ENCODE measurements around the gene AMH. TPM values are rescaled to one million over a fixed set of nuclear protein-coding genes. Genes with fewer than 3 reads are reported as not detected.

The AMH gene
- total RNA-seq, 6 donors from 2014 or later, result 1.1 to 6.3 (median 3.2) TPM

- 37 to 47% methylated on average over 40 to 42 of the region's 43 CpGs for WGBS, 2 donors
- TF ChIP-seq CTCF (IDR thresholded peaks at IDR 0.05) (no peak), POLR2A (IDR thresholded peaks at IDR 0.05) (peak in 1 of 4 donors; percentile 3)
- DNase-seq (no peak), ATAC-seq (ENCODE audit: low FRiP score in 2 of 2) (no peak)
- Histone ChIP-seq H3K36me3 (peaks cover 4 to 18% (median 15%) of the 10 kb centered on the region in 4 donors), H3K4me3 (peak overlapping the region; percentile 68 to 97 (median 79)), H3K27me3 (no peaks in the 10 kb centered on the region), H3K27ac (peak overlapping the region; percentile 98 to 99 (median 98)), H3K4me1 (peaks cover 63 to 81% (median 65%) of the 10 kb centered on the region in 4 donors), H3K9me3 (no peaks in the 10 kb centered on the region)
Observed at GRCh38 chr19:2237051-2237868, 11.9 kb upstream of the AMH start.

- Histone ChIP-seq H3K27ac (peak overlapping the region in 3 of 4 donors; percentile 98), H3K36me3 (peaks cover 4 to 14% (median 10%) of the 10 kb centered on the region in 4 donors), H3K27me3 (no peaks in the 10 kb centered on the region), H3K4me3 (peak overlapping the region in 3 of 4 donors; percentile 77 to 97 (median 81)), H3K4me1 (peaks cover 69 to 87% (median 70%) of the 10 kb centered on the region in 4 donors), H3K9me3 (no peaks in the 10 kb centered on the region)
- TF ChIP-seq POLR2A (IDR thresholded peaks at IDR 0.05), result no peak
- no peak for TF ChIP-seq EP300 (IDR thresholded peaks at IDR 0.05)
- no peak for TF ChIP-seq POLR2AphosphoS5 (IDR thresholded peaks at IDR 0.05)
- TF ChIP-seq CTCF (IDR thresholded peaks at IDR 0.05), result no peak
- no peak for DNase-seq
- no peak for ATAC-seq (ENCODE audit: low FRiP score in 2 of 2)
- 71 to 74% methylated on average over 6 of the region's 6 CpGs for WGBS, 2 donors
Observed at GRCh38 chr19:2237869-2238153, 11.3 kb upstream of the AMH start.

GRCh38 chr19:2239173-2239572 lies 9.9 kb upstream of the AMH start:
- peaks cover 69 to 83% (median 73%) of the 10 kb centered on the region in 4 donors for H3K4me1 ChIP-seq
- peaks cover 9 to 18% (median 12%) of the 10 kb centered on the region in 4 donors for H3K36me3 ChIP-seq
- 52 to 59% methylated on average over 10 of the region's 10 CpGs for WGBS, 2 donors
- H3K27ac ChIP-seq, result peak overlapping the region in 3 of 4 donors; percentile 55 to 98 (median 85)
- TF ChIP-seq POLR2A (IDR thresholded peaks at IDR 0.05), result no peak
- ATAC-seq (ENCODE audit: low FRiP score in 2 of 2) (no peak), DNase-seq (no peak)
- H3K4me3 ChIP-seq, result peak overlapping the region in 3 of 4 donors; percentile 7 to 51 (median 43)
- no peaks in the 10 kb centered on the region for H3K27me3 ChIP-seq
- no peaks in the 10 kb centered on the region for H3K9me3 ChIP-seq

GRCh38 chr19:2239771-2240770 lies 9.1 kb upstream of the AMH start:
- DNase-seq (peak; percentile 32 to 77), ATAC-seq (ENCODE audit: low FRiP score in 2 of 2) (no peak)
- H3K27ac ChIP-seq, result peak overlapping the region; percentile 55 to 98 (median 80)
- no peak for TF ChIP-seq CTCF (IDR thresholded peaks at IDR 0.05)
- TF ChIP-seq POLR2A (IDR thresholded peaks at IDR 0.05), result no peak
- no peak for TF ChIP-seq POLR2AphosphoS5 (IDR thresholded peaks at IDR 0.05)
- no peak for TF ChIP-seq EP300 (IDR thresholded peaks at IDR 0.05)
- H3K27me3 ChIP-seq, result no peaks in the 10 kb centered on the region
- H3K4me3 ChIP-seq, result peak overlapping the region; percentile 28 to 51 (median 38)
- H3K36me3 ChIP-seq, result peaks cover 18 to 27% (median 20%) of the 10 kb centered on the region in 4 donors
- H3K9me3 ChIP-seq, result no peaks in the 10 kb centered on the region
- H3K4me1 ChIP-seq, result peaks cover 61 to 74% (median 64%) of the 10 kb centered on the region in 4 donors
- WGBS, 2 donors, result 21 to 37% methylated on average over 17 to 30 of the region's 34 CpGs

Data from upper lobe of left lung (tissue), 6 donors.